ENCODE results near the gene ST8SIA6.
A peak's percentile ranks its signal among the peaks of the same experiment; 100 is the strongest.
"Not testable (repeated sequence)": the region's sequence is repeated elsewhere in the genome, so short reads cannot be mapped to it uniquely, and the experiment has no call there.

The ST8SIA6 gene

GRCh38 chr10:17335065-17335464 is 119.3 kb downstream of the ST8SIA6 start:
- no peak for TF ChIP-seq CTCF (IDR thresholded peaks at IDR 0.05; ENCODE audit: extremely low read depth, missing control alignments)
- no peak for DNase-seq (ENCODE audit: low spot score)

GRCh38 chr10:17330501-17330900 is 123.9 kb downstream of the ST8SIA6 start:
- no peak for TF ChIP-seq CTCF (IDR thresholded peaks at IDR 0.05; ENCODE audit: extremely low read depth, missing control alignments)

GRCh38 chr10:17326377-17326776 is 128.0 kb downstream of the ST8SIA6 start:
- TF ChIP-seq CTCF (IDR thresholded peaks at IDR 0.05; ENCODE audit: extremely low read depth, missing control alignments), result no peak
- DNase-seq (ENCODE audit: low spot score), result no peak

More at GRCh38 chr10:17330501-17330900, 123.9 kb downstream of the ST8SIA6 start:
- DNase-seq (ENCODE audit: low spot score), result no peak

- not testable (repeated sequence) for DNase-seq (ENCODE audit: low spot score)
Observed at GRCh38 chr10:17321957-17322356, 132.4 kb downstream of the ST8SIA6 start.

GRCh38 chr10:17316488-17317170 is 137.8 kb downstream of the ST8SIA6 start:
- no peak for TF ChIP-seq CTCF (IDR thresholded peaks at IDR 0.05; ENCODE audit: extremely low read depth, missing control alignments)
- DNase-seq (ENCODE audit: low spot score), result peak; percentile 3

- no peak for DNase-seq (ENCODE audit: low spot score)
- no peak for TF ChIP-seq CTCF (IDR thresholded peaks at IDR 0.05; ENCODE audit: extremely low read depth, missing control alignments)
Observed at GRCh38 chr10:17309435-17309834, 145.0 kb downstream of the ST8SIA6 start.

- no peak for DNase-seq (ENCODE audit: low spot score)
Observed at GRCh38 chr10:17307123-17307522, 147.3 kb downstream of the ST8SIA6 start.

More at GRCh38 chr10:17307123-17307522, 147.3 kb downstream of the ST8SIA6 start:
- TF ChIP-seq CTCF (IDR thresholded peaks at IDR 0.05; ENCODE audit: extremely low read depth, missing control alignments), result no peak
